Measurements from ENCODE around the gene C19orf81. TPM values are rescaled to one million over a fixed set of nuclear protein-coding genes. Genes with fewer than 3 reads are reported as not detected.
A peak's percentile ranks its signal among the peaks of the same experiment; 100 is the strongest.

C19orf81 gene
- total and polyA plus RNA-seq, 8 donors, result 2.2 TPM; not detected in 7

- H3K9me3 ChIP-seq, result no peaks in the 10 kb centered on the region
- no peaks in the 10 kb centered on the region for H3K36me3 ChIP-seq
- H3K27me3 ChIP-seq, result peaks cover 16 to 98% of the 10 kb centered on the region in 2 donors
- H3K4me3 ChIP-seq, result no peak overlapping the region
- DNase-seq (no peak), ATAC-seq (no peak)
- H3K4me1 ChIP-seq, result no peaks in the 10 kb centered on the region
- intact Hi-C loops (cut with DNase I), result no loop called here
- no peak overlapping the region for H3K27ac ChIP-seq
- TF ChIP-seq CTCF (IDR thresholded peaks at IDR 0.05), result no peak
Observed at GRCh38 chr19:50693064-50693975, 44.1 kb downstream of the C19orf81 start.

- no peaks in the 10 kb centered on the region for H3K9me3 ChIP-seq
- H3K27ac ChIP-seq, result no peak overlapping the region
- no peaks in the 10 kb centered on the region for H3K4me1 ChIP-seq
- DNase-seq (no peak), ATAC-seq (no peak)
- H3K27me3 ChIP-seq, result peaks cover 16 to 97% of the 10 kb centered on the region in 2 donors
- no peaks in the 10 kb centered on the region for H3K36me3 ChIP-seq
- intact Hi-C loops (cut with DNase I), result no loop called here
- H3K4me3 ChIP-seq, result no peak overlapping the region
- no peak for TF ChIP-seq CTCF (IDR thresholded peaks at IDR 0.05)
Observed at GRCh38 chr19:50694815-50695145, 45.5 kb downstream of the C19orf81 start.

GRCh38 chr19:50695251-50696093 is 46.2 kb downstream of the C19orf81 start:
- no peaks in the 10 kb centered on the region for H3K4me1 ChIP-seq
- ATAC-seq (peak; percentile 69), DNase-seq (peak in 1 of 4 donors; percentile 28)
- H3K36me3 ChIP-seq, result no peaks in the 10 kb centered on the region
- H3K9me3 ChIP-seq, result no peaks in the 10 kb centered on the region
- no peak for TF ChIP-seq CTCF (IDR thresholded peaks at IDR 0.05)
- H3K4me3 ChIP-seq, result no peak overlapping the region
- peaks cover 16 to 93% of the 10 kb centered on the region in 2 donors for H3K27me3 ChIP-seq
- intact Hi-C loops (cut with DNase I), result no loop called here
- H3K27ac ChIP-seq, result no peak overlapping the region

GRCh38 chr19:50696094-50696483 is 46.8 kb downstream of the C19orf81 start:
- ATAC-seq (no peak), DNase-seq (no peak)
- no peak overlapping the region for H3K27ac ChIP-seq
- H3K4me3 ChIP-seq, result no peak overlapping the region
- no peaks in the 10 kb centered on the region for H3K9me3 ChIP-seq
- intact Hi-C loops (cut with DNase I), result no loop called here
- H3K36me3 ChIP-seq, result no peaks in the 10 kb centered on the region
- peaks cover 16 to 93% of the 10 kb centered on the region in 2 donors for H3K27me3 ChIP-seq
- TF ChIP-seq CTCF (IDR thresholded peaks at IDR 0.05), result no peak
- H3K4me1 ChIP-seq, result no peaks in the 10 kb centered on the region

Data from left lung (tissue), 10 donors.